Measurements from ENCODE around the gene COL4A6. TPM values are rescaled to one million over a fixed set of nuclear protein-coding genes. Genes with fewer than 3 reads are reported as not detected.

Gene COL4A6
- total and polyA plus RNA-seq, 4 donors, result under 0.01 to 0.09 (median 0.07) TPM; not detected in 1

- no peak for DNase-seq (ENCODE audit: low spot score)
- WGBS, result 88% methylated on average over 4 of the region's 4 CpGs
- Histone ChIP-seq H3K36me3 (ENCODE audit: control insufficient read depth in 4 of 4, insufficient read depth in 3 of 4, low read depth in 1 of 4, low read length in 3 of 4) (no peaks in the 10 kb centered on the region), H3K4me1 (ENCODE audit: control insufficient read depth in 4 of 4, insufficient read depth in 4 of 4, low read length in 3 of 4) (no peaks in the 10 kb centered on the region), H3K27me3 (ENCODE audit: control insufficient read depth in 4 of 4, insufficient read depth in 4 of 4, low read length in 3 of 4) (no peaks in the 10 kb centered on the region), H3K4me3 (ENCODE audit: low read depth in 1 of 3, low read length in 3 of 3) (no peak overlapping the region), H3K27ac (ENCODE audit: low read depth in 1 of 2, low read length in 2 of 2) (no peak overlapping the region), H3K9me3 (ENCODE audit: control insufficient read depth in 4 of 4, low read length in 3 of 4) (no peaks in the 10 kb centered on the region), H3K9ac (ENCODE audit: low read depth in 1 of 2, low read length in 2 of 2) (no peak overlapping the region)
- TF ChIP-seq JUND (IDR thresholded peaks at IDR 0.05), result no peak
- no peak for TF ChIP-seq NR2F2 (IDR thresholded peaks at IDR 0.05)
- TF ChIP-seq FOXA2 (IDR thresholded peaks at IDR 0.05), result no peak
- no peak for TF ChIP-seq HNF4A (conservative IDR thresholded peaks at IDR 0.05)
- TF ChIP-seq YY1 (IDR thresholded peaks at IDR 0.05), result no peak
- TF ChIP-seq HNF4G (IDR thresholded peaks at IDR 0.05), result no peak
- TF ChIP-seq SP1 (IDR thresholded peaks at IDR 0.05), result no peak
- TF ChIP-seq TAF1 (conservative IDR thresholded peaks at IDR 0.05), result no peak
- TF ChIP-seq RXRA (IDR thresholded peaks at IDR 0.05), result no peak
- TF ChIP-seq, protein P1, sequence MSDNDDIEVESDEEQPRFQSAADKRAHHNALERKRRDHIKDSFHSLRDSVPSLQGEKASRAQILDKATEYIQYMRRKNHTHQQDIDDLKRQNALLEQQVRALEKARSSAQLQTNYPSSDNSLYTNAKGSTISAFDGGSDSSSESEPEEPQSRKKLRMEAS (IDR thresholded peaks at IDR 0.05), result no peak
- no peak for TF ChIP-seq RAD21 (IDR thresholded peaks at IDR 0.05)
- no peak for TF ChIP-seq FOXA1 (IDR thresholded peaks at IDR 0.05)
Observed at GRCh38 chrX:108235986-108236385, 202.2 kb downstream of the COL4A6 start.

DNA sequence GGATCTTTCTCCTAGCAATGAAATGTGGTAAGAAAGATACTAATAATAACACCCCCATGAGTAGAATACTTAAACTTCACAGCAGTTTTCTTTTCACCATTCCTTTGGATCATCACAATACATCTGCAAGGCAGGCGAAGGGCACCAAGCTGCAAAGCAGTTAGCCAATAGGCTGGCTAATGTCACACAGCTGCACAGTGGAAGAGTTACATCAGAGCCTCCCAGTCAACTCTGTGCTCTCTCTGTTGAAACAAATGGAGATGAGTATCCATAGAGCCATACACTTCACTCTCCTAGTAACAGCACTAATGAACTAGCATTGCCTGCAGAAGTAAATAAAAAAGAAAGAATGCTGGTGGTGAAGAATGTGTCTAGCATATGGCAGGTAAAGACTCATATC, 207.6 kb downstream of the COL4A6 start:
- TF ChIP-seq, protein P2, sequence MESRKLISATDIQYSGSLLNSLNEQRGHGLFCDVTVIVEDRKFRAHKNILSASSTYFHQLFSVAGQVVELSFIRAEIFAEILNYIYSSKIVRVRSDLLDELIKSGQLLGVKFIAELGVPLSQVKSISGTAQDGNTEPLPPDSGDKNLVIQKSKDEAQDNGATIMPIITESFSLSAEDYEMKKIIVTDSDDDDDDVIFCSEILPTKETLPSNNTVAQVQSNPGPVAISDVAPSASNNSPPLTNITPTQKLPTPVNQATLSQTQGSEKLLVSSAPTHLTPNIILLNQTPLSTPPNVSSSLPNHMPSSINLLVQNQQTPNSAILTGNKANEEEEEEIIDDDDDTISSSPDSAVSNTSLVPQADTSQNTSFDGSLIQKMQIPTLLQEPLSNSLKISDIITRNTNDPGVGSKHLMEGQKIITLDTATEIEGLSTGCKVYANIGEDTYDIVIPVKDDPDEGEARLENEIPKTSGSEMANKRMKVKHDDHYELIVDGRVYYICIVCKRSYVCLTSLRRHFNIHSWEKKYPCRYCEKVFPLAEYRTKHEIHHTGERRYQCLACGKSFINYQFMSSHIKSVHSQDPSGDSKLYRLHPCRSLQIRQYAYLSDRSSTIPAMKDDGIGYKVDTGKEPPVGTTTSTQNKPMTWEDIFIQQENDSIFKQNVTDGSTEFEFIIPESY (IDR thresholded peaks at IDR 0.05), result no peak
- TF ChIP-seq CTCF (IDR thresholded peaks at IDR 0.05; ENCODE audit: low read depth, low read length, missing input control) (no peak), HNF4A (conservative IDR thresholded peaks at IDR 0.05) (no peak), HNF4G (IDR thresholded peaks at IDR 0.05) (no peak), SP1 (IDR thresholded peaks at IDR 0.05) (no peak), FOXA2 (IDR thresholded peaks at IDR 0.05) (no peak)
- TF ChIP-seq, protein P1 (IDR thresholded peaks at IDR 0.05), result no peak
- H3K27ac ChIP-seq (ENCODE audit: low read depth in 1 of 2, low read length in 2 of 2), result no peak overlapping the region
- 89% methylated on average over 1 of the region's 1 CpG for WGBS
- no peaks in the 10 kb centered on the region for H3K4me1 ChIP-seq (ENCODE audit: control insufficient read depth in 4 of 4, insufficient read depth in 4 of 4, low read length in 3 of 4)
- H3K9ac ChIP-seq (ENCODE audit: low read depth in 1 of 2, low read length in 2 of 2), result no peak overlapping the region
- no peak overlapping the region for H3K4me3 ChIP-seq (ENCODE audit: low read depth in 1 of 3, low read length in 3 of 3)
- no peak for DNase-seq (ENCODE audit: low spot score)
- no peaks in the 10 kb centered on the region for H3K27me3 ChIP-seq (ENCODE audit: control insufficient read depth in 4 of 4, insufficient read depth in 4 of 4, low read length in 3 of 4)
- no peaks in the 10 kb centered on the region for H3K36me3 ChIP-seq (ENCODE audit: control insufficient read depth in 4 of 4, insufficient read depth in 3 of 4, low read depth in 1 of 4, low read length in 3 of 4)
- no peaks in the 10 kb centered on the region for H3K9me3 ChIP-seq (ENCODE audit: control insufficient read depth in 4 of 4, low read length in 3 of 4)
